Breast epithelium (tissue), 3 donors: Measurements from ENCODE around the gene LDHB.

Experiments
- POLR2AphosphoS5 ChIP-seq, 3 donors: sonication (generic); formaldehyde crosslinking; IDR thresholded peaks; one replicate each; pipeline ENCODE4 v1.6.1; 2017; ENCODE audit warnings: antibody characterized with exemption in 3 of 3
- TF ChIP-seq, protein P1 (sequence below), 3 donors: fragments of 450-650 bp; IDR thresholded peaks; one replicate each; pipeline ENCODE4 v1.5.1; 2016 to 2017; ENCODE audit warnings: antibody characterized with exemption in 3 of 3, mild to moderate bottlenecking in 3 of 3, moderate library complexity in 3 of 3

DNA sequence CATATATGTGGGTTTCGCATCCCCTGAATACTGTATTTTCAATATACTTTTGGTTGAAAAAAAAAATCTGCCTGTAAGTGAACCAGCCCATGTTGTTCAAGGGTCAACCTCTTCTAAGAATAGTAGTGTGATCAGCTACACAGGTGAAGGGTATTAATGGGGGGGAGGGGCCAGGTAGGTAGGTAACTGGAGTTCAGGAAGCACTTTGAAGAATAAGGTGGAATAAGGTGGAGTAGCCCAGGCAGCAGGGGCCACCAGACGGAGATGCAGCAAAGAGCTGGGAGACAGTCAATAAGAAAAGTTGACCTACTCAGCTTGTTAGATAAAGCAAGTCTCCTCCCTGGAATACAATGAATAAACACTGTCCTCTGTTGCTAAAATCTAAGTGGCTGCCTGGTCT, 9.3 kb downstream of the LDHB start:
- TF ChIP-seq, protein P1, sequence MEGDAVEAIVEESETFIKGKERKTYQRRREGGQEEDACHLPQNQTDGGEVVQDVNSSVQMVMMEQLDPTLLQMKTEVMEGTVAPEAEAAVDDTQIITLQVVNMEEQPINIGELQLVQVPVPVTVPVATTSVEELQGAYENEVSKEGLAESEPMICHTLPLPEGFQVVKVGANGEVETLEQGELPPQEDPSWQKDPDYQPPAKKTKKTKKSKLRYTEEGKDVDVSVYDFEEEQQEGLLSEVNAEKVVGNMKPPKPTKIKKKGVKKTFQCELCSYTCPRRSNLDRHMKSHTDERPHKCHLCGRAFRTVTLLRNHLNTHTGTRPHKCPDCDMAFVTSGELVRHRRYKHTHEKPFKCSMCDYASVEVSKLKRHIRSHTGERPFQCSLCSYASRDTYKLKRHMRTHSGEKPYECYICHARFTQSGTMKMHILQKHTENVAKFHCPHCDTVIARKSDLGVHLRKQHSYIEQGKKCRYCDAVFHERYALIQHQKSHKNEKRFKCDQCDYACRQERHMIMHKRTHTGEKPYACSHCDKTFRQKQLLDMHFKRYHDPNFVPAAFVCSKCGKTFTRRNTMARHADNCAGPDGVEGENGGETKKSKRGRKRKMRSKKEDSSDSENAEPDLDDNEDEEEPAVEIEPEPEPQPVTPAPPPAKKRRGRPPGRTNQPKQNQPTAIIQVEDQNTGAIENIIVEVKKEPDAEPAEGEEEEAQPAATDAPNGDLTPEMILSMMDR (IDR thresholded peaks at IDR 0.05): no peak
- no peak for TF ChIP-seq POLR2AphosphoS5 (IDR thresholded peaks at IDR 0.05)
